ENCODE results near the gene L1CAM.

L1CAM gene

DNA sequence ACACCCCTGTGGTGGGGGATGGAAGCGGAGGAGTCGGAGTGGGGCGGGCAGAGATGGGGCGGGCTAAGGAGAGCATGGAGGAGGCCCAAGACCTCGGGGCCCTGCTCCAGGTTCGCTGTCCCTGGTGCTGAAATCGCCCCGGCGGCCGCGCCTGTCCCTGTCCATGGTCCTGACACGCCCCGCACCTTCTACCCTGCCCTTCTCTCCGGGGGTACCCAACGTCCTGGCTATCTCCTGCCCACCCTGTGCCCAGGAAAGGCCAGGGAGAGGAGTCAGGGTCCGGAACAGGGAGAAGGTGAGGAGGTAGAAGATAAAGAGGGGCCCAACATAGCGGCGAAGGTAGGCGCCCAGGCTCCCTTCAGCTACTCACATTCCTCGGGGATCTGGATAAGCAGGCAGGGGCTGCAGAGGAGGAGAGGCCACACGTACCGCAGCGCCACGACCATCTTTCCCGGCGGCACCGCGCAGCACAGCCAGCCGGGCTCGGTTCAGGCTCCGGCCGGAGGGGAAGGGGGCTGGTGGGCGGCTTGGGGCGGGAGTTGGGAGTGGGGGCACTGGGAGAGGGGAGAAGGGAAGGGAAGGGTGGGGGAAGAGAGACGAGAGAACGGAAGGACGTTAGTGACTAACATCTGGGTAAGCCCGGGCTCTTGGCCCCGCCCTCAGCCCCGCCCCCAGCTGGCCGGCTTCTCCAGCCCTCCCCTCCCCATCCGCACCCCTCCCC, 10.4 kb downstream of the L1CAM start:
- peak; percentile 33 for DNase-seq (ENCODE audit: low read depth)

DNA sequence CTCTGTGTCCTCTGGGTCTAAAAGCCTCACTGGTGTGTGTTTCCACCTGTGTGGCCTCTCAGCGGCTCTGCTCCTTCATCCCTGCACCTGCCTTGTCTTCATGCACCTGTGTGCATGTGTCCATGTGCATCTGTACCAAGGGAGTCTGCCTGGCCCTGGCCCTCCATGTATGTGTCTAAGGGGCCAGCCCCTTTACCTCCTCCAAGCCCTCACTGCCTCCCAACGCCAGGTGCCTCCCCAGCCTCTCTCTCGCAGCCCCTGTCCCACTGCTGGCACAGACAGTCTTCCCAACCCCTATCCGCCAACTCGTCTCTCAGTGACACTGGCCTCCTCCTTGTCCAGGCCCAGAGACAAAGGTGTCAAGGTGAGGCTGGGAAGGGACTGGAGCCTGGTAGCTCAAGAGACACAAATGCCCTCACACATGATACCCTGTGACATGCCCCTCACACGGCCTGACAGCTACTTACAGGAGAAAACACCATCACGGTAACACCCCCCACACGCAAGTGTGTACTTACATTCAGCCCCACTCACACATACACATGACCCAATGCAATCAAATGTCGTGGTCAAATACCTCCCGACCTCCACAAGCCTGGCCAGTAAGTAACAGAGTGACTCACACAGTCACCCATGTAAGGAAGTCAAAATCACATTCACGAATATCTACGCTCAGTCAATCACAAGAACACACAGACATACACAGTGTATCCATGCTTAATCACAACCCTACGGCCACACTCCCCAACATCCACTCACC, 11.4 kb downstream of the L1CAM start:
- DNase-seq (ENCODE audit: low read depth): no peak

DNA sequence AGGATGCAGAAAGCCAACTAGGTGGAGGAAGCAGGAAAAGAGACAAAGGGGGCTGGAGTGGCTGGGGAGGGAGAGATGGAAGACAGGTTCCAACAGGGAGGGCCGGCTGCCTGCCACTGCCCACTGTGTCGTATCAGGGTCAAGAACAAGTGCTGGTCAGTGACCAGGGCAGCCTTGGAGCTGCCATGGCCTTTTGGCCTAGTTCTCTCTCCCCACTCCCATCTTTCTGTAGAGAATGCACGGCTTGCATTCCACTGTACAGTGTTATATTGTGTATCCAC, 11.9 kb downstream of the L1CAM start:
- no peak for DNase-seq (ENCODE audit: low read depth)

DNA sequence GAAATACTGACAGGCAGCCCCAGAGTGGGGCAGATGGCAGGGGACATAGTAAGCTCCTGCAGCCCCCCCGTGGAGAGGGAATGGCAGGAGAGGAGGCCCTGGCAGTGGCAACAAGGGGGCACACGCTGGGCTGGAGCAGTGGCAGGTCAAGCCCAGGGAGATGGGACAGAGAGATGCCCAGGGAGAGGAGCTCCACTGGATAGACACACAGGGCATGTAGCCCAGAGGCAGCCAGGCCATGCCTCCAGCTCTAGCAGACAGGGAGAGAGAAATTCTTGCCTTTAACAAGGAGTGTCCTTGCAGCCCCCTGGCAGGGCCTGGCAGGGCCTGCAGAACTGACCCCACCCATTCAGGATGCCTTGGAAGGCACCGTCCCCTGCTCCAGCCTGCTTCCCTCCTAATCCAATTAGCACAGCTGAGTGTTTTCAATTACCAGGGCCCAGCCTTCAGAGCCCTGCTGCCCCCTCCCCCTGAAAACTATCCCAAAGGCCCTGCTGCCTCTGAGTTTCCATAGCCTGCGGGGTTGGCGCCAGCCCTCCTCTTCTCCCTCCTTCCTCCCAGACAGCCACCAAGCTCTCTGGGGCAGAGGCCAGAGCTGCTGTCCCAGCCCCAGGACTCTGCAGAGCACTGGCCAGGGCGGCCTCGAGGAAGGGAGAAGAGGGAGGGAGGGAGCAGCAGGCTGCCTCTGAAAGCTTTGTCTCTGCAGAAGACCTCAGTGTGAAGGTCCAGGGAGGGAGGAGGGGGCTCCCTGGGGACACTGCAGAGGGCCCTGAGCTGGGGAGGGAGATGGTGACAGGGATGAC, 12.5 kb downstream of the L1CAM start:
- no peak for DNase-seq (ENCODE audit: low read depth)

DNA sequence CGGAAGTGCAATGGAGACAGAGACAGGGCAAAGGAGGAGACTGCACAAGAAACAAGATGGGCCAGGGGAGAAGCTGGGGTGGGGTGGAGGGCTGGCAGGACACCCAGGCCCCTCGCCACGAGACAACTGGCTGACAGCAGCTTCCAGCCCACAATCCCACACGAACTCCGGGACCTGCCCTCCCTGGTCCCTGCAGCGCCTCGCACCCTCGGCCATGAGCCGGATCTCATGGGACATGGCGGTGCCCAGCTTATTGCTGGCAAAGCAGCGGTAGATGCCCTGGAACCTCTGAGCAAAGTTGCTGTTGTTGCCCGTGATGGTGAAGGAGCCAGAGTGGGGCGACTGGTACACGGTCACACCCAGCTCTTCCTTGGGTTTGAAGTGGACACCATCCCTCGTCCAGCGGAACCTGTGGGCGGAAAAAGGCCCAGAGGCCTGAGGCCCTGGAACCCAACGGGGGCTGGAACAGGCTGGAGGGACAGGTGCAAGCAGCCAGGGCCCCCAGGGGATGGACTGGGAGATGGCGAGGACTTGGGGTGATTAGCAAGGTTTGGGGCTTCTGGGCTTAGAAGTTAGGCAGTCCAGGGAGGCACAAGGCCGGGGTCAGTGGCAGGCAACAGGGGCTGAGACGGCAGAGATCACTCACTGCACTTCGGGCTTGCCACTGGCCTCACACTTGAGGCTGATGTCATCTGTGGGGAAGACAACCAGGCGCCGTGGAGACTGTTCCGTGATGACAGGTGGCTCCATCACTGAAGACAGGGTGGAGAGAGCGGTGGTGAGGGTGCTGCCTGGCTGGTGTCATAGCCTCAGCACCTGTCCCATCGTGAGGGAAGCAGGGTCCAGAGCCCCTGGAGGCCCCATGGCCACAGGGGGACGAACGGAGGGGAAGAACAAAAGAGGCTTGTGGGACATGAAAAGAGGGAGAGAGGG, 13.8 kb downstream of the L1CAM start:
- DNase-seq (ENCODE audit: low read depth): no peak

DNA sequence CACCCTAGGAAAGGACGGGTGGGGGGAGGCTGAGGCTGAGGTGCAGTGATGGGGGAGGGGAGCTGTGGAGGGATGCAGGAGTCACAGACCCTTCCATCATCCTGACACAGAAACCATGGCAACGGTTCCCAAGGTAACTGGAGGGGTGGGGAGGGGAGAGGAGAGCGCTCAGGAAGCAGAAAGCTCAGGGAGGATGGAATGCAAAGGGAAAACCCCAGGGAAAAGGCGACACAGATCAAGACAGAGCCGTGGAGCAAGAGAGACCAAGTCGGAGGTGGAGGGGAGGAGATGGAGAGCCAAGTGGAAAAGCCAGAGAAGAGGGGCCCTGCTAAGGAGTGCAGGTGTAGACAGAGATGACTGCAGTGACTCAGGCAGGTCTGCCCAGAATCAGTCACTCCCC, 14.5 kb downstream of the L1CAM start:
- DNase-seq (ENCODE audit: low read depth): no peak

DNA sequence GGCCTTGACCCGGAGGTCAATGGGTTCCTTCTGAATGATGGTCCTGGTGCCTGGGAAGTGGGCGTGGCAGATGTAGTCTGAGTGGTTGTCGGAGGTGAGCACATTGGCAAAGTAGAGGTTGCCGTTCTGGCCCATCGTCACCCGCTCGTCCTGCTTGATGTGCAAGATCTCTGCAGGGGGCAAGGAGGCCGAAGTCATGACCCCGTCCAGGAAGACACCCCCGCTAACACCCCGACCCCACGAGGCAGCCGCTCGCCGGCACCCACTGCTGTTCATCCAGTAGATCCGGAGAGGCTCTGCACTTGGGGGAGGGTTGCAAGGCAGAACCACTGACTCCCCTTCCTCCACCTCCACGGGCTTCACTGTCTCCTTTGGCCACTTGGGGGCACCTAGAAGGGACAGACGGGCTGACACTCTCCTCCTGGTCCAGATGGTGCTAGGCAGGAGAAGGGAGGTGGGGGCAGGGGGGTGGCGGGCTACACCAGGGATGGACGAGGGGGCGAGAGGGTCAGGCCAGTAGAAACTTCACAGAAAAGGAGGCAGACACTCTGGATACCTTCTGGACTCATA, 15.1 kb downstream of the L1CAM start:
- no peak for DNase-seq (ENCODE audit: low read depth)

DNA sequence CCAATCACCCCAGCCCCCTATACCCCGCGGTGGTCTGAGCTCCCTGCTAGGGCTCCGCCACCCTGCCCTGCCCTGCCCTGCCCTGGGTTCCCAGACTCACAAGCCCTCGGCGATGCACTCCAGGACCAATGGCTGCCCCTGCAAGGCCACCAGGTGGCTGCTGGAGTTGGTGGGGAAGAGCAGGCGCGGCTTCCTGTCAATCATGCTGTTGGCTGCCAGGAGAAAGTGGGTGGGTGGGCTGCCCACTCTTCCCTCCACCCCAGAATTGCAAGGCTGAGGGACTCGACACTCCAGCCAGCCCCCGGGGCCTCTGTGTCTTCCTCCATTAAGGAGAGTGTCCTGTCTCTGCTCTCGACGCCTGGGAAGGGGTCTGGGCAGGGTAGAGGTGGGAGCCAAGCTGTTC, 15.7 kb downstream of the L1CAM start:
- DNase-seq (ENCODE audit: low read depth): no peak

DNA sequence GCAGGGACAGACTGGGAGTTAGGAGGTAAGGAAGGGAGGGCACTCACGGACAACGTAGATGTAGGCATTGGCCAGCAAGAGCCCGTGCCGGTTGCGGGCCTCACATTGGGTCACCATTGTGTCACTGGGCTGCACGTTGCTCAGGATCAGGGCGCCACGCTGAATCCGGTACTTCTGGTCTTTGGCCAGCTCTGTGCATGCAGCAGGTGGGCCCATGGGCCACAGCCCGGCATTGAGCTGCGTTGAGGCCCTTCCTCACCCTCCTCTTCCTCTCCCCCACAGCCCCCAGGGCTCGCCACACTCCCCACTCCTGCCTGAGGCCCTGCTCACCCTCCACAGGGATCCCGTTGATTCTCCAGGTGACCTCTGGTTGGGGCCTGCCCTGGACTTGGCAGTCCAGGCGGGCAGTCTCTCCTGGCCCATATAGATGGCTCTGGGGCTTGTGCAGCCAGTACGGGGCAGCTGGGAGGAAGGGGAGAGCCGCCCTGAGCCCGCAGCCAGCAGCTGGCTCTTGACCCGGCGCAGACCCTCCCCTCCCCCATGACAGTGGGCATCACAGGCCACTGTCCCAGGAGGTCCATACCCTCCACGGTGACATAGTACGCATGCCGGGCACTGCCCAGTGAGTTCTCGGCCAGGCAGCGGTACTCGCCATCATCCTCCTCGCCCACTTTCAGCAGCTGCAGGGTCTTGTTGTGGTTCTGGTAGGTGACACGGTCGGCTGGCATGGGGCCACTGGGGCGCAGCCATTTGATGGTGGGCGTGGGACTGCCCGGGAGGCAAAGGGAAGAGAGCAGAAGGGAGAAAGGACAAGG, 16.3 kb downstream of the L1CAM start:
- no peak for DNase-seq (ENCODE audit: low read depth)

DNA sequence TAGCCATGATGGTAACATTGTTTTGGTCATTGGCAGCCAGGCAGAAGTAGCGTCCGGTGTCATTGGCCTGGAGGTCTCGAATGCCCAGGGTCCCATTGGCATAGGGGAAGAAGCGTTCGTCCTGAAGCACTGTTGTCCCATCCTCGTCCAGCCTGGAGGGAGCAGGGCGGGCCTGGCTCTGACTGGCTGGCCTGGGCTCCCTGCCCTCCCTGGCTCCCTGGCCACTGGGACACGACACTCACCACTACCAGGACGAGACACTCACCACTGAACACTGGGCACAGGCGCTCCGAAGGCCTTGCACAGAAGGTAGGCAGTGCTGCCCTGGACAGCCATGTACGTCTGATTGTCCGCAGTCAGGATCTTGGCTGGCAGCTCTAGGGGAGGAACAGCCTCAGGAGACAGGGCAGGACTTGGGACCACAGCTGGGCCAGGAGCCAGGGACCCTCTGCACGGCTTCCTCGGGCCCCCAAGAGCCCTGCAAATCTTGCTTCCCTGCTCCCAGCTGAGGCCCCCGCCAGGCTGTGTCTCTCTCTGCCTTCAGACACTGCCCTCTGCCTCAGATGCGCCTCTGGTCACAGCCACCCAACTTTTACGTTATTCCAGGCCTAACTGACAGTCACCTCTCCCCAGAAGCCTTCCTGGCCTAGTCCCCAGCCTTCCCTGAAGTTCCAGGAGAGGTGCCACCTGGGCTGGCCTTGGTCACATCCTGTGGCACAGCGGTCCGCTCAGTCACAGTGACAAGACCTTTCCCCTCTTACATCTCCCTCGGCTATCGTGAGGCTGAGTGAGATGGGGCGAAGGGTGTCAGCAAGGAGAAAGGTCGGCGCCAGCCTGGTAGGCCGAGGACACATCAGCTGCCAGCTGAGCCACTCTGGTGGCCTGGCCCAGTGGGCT, 17.1 kb downstream of the L1CAM start:
- DNase-seq (ENCODE audit: low read depth): no peak

DNA sequence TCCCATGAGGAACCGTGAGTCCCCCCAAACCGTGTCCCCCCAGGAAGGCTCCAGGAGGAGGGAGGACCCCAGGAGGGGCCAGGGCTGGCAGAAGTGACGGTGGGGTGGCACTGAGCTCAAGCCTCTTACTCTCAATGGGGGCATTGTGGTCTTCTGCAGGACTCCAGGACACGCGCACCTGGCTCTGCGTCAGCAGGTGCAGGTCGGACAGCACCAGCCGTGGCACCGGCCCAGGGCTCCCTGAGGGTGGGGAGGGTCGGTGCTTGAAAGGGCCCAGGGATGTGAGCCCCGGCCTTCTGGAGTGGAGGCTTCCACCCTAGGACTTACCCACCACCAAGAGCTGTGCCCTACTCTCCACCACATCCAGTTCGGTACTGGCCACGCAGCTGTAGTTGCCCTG, 18.3 kb downstream of the L1CAM start:
- DNase-seq (ENCODE audit: low read depth): no peak

DNA sequence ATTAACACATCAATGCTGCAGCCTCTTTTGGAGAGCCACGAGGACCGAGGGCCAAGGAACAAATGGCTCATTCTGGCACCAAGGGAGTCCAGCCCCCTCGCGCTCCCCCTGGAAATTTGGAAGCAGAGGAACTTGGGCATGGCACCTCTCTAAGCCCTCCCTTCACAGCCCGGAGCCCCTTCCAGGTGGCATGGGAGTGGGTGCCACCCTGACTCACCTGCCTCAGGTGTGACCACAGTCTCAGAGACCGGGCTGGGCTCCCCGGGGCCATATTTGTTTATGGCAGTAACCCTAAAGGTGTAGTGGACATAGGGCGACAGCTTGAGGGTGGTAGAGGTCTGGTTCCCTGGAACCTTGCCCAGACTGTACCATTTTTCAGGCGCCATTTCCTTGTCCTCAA, 18.8 kb downstream of the L1CAM start:
- no peak for DNase-seq (ENCODE audit: low read depth)

DNA sequence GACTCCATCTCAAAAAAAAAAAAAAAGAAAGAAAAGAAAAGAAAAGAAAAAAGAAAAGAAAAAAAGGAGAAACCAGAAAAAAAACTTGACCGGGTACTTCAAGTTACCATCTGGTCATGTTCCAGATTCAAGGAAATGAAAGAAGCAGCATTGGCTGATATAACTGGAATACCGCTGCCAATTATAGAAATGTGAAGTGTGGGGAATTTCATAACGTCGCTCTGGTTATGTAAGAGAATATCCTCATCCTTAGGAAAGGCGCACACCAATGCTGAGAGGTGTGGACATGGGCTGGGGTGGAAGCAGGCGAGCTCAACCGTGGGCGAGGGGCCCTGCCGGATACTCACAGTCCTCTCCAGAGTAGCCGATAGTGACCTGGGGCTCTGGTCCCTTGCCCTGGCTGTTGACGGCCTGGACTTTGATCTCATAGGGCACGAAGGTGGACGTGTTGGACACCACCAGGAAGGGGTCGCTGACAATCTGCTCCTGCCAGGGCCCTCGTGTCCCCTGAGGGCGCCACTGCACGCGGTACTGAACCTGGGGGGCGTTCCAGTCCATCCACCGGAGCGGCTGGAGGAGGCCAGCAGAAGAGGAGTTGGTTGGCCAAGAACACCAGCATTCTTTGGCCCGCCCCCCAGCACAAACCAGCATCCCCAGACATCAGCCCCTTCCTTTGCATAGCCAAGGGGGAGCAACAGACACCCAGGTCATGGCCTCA, 19.5 kb downstream of the L1CAM start:
- DNase-seq (ENCODE audit: low read depth): no peak

DNA sequence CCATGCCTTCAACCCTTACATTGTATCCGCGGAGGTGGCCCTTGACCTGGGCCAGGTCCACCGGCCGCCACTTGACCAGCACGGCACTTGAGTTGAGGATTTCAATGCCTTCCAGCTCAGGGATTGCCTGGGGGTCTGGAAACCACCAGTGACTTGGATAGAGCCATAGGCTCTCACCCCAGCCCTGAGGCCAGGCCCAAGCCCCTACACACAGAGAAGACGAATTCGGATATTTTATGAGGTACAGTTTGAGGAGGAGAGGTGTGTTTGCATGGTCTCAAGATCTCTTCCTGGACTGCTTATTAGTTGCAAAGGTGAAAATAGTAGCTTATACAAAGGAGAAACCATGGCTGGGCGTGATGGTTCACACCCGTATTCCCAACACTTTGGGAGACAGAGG, 20.3 kb downstream of the L1CAM start:
- DNase-seq (ENCODE audit: low read depth): no peak

DNA sequence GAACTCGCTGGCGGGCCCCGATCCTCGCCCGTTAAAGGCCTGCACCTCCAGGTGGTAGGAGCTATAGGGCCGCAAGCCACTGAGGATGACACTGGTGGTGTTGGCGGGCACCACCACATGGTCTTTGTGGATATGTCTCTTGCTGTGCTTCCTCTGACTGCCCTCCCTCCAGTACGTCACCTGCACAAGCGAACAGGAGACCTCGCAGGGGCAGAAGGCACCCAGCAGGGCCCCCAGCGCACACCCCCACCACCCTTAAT, 20.7 kb downstream of the L1CAM start:
- DNase-seq (ENCODE audit: low read depth): no peak

DNA sequence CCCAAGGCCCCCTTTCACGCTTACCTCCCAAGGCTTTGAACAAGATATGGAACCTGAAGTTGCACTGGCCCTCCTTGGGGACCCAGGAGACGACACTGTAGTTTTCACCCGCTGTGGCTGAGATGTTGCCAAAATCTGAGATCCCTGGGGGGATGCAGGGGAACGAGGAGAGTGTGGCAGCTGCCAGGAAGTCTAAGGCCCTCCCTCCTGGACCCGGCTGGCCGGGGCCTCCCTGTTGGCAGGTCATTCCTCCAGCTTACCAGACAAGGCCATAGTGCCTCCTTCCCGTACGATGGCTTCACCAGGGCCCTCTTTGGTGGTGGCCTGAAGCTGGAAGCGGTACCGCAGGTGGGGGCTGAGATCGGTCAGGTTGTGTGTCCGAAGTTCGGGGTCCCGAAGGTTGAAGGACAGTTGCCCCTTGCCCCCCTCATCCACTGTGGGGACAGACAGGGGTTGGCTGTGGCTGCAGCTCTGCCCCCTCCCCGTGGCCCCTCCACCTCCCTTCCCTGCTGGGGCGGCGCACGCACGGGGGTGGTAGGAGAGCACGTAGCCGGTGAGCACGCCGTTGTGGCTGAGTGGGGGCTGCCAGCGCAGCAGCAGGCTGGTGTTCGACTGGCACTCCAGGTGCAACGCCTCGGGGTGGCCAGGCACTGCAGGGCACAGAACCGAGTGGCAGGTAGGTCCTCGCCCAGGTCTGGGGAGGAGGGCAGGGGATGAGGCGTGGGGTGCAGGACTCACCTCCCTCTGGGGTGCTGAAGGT, 21.2 kb downstream of the L1CAM start:
- DNase-seq (ENCODE audit: low read depth): no peak

DNA sequence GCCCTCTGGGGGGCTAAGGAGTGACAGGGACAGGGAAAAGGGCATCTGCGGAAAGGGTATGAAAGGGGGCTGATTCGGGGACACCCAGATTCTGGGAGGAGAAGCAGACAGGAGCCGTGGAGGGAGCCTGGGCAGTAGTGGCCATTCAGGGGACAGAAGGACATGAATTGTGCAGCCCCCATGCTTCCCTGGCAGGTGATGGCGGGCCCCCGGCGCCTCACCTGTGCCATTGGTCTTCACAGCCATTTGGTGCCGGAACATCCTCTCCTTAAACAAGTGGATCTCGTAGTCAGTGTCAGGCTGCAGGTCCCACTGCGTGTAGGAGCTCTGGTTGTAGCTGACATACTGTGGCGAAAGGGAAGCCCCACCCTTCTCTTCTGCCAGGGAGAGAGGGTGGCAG, 21.9 kb downstream of the L1CAM start:
- no peak for DNase-seq (ENCODE audit: low read depth)

DNA sequence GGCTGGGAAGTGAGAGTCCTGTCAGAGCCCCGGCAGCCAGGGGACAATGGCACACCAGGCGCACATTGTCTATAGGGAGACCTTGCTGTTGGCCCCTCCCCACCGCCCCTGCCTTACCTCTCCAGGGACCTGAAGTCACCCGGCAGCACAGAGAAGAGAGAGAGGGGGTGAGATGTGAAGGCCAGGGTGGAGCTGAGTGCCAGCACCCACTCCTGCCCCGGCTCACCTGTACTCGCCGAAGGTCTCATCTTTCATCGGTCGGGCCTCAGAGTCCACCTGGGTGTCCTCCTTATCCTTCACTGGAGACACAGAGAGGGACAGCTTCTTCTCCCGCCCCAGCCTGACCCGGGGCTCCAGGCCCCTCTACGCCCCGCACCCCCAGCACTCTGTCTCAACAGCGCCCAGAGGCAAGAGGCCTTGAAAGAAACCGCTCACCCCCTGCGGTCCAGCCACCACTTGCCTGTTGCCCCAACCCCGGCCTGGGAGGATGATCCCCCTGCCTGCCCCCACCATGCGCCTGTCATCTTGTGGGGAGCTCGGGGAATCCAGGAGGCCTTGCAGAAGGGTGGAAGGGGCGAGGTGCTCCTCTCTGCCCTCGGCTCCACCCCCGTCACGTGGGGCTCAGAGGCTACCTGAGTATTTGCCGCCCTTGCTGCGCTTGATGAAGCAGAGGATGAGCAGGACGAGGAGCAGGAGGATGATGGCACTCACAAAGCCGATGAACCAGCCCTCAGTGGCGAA, 22.6 kb downstream of the L1CAM start:
- DNase-seq (ENCODE audit: low read depth): no peak
